IPS DF 19.7 (cell line): ENCODE data around the gene FRMPD4.
"Not testable (repeated sequence)": the region's sequence is repeated elsewhere in the genome, so short reads cannot be mapped to it uniquely, and the experiment has no call there.

Source experiments
- DNase-seq: peaks from one replicate; pipeline ENCODE4 v3.0.0-alpha.2; 2013; ENCODE audit warnings: low read depth, low spot score

The FRMPD4 gene

DNA sequence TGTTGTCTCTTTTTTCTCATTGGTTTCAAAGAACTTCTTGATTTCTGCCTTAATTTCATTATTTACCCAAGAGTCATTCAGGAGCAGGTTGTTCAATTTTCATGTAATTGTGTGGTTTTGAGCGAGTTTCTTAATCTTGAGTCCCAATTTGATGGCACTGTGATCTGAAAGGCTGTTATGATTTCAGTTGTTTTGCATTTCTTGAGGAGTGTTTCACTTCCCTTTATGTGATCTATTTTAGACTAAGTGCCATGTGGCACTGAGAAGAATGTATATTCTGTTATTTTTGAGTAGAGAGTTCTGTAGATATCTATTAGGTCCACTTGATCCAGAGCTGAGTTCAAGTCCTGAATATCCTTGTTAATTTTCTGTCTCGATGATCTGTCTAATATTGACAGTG is 377.1 kb downstream of the FRMPD4 start:
- not testable (repeated sequence) for DNase-seq

DNA sequence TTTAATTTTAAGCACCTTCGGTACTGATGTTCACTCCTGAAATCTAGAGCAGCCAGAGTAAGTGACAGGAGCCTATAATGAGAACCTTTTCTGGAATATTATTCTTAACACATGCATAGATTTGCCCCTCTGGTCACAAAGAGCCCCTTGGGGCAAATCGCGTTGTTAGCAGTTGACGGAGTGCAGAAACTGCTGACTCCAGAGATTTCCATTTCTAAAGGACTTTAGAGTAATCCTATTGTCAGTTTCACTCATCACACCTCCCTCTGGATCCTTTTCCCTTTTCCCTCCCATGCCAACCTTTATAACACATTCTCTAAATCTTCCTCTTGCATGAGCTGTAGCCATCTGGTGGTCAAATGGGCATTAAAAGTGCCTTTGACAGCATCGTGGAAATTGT is 388.0 kb downstream of the FRMPD4 start:
- no peak for DNase-seq

DNA sequence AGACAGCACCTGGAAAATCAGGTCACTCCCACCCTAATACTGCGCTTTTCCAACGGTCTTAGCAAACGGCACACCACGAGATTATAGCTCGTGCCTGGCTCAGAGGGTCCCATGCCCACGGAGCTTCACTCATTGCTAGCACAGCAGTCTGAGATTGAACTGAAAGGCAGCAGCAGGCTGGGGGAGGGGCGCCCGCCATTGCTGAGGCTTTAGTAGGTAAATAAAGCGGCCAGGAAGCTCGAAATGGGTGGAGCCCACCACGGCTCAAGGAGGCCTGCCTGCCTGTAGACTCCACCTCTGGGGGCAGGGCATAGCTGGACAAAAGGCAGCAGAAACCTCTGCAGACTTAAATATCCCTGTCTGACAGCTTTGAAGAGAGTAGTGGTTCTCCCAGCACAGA is 399.8 kb downstream of the FRMPD4 start:
- DNase-seq = not testable (repeated sequence)

DNA sequence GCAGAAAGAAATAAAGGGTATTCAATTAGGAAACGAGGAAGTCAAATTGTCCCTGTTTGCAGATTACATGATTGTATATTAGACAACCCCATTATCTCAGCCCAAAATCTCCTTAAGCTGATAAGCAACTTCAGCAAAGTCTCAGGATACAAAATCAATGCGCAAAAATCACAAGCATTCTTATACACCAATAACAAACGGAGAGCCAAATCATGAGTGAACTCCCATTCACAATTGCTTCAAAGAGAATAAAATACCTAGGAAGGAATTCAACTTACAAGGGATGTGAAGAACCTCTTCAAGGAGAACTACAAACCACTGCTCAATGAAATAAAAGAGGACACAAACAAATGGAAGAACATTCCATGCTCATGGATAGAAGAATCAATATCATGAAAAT is 404.0 kb downstream of the FRMPD4 start:
- DNase-seq = not testable (repeated sequence)

DNA sequence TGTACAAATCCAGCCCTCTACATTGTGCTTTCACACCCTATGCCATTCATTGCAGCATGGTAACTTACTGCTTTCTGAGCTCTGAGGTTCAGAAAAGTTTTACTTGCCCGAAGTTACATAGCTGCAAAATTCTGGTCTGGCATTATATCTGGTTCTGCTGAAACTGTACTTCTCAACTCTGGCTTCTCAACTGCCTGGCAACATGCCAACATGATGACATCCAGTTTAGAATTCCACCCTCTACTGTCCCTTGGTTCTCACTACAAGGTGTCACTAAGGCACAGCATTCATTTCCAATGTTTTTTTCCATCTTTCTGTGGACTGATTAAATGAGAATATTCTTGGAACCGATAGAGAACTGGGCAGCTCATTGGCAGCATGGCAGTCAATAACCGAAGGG is 410.1 kb downstream of the FRMPD4 start:
- DNase-seq = no peak

DNA sequence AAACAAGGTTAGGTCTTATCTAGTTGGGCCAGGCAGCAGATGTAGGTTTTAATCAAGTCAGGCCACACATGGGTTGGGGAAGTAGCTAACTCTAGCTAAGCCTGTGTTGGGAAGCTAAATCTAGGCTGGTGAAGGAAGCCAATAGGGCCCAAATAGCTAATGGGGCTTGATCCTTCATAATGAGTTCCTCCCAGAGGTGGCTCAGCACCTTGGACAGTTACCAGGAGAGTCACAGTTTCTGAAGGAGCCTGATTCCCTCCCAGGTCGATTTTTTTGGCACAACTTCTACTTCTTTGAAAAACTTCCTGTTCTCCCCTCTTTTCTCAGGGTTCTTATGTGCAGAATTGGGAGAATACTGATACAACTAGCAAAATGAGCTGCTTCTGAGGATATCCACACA is 410.5 kb downstream of the FRMPD4 start:
- no peak for DNase-seq

DNA sequence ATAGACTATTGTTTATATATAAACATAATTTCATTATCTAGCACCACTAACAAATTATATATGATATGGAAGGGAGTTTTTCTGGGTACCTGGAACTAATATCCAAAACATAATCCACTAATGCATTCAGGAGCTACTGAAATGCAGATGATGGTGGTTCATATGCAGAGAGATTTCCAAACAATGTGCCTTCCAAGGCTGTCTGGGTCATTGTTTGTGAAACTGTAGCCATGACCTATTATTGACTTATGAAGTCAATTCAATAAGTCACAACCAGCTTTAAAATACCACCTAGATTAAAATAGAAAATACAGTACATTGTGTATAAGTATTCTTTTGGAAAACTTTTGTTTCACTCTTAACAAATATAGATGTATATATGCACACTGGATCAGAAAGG is 415.9 kb downstream of the FRMPD4 start:
- DNase-seq = no peak

DNA sequence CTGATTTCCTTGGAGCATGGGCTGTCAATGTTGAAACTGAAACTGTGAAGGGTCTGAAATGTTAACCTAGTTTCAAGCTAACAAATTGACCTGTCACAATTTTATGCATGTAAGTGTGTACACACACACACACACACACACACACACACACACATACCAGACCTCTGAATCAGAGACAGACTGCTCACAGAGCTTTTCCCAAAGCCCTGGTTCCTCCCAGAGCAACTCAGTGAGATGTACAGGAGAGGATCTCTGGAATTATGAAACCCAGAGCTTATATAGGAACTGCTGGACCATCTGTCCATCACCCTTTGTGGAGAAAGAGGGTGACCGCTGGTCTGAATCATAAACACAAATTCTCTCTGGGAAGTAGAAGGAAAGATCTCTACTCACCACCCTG is 424.8 kb downstream of the FRMPD4 start:
- DNase-seq = no peak

DNA sequence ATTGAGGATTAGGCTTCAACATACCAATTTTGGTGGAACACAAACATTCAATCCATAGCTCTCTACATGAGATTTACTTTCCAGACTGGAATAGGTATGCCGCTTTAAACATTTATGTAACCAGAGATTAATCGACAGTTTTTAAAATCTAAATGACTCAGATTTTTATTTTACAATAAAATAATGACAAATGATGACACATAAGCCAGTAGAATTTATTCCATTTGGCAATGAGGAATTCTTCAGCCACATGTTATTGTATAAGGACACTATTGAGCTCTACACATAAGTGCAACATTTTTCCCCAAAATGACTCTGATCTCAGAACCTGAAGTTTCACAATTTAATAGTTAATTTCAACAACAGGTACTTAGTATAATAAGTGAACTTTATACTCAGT is 425.9 kb downstream of the FRMPD4 start:
- no peak for DNase-seq

DNA sequence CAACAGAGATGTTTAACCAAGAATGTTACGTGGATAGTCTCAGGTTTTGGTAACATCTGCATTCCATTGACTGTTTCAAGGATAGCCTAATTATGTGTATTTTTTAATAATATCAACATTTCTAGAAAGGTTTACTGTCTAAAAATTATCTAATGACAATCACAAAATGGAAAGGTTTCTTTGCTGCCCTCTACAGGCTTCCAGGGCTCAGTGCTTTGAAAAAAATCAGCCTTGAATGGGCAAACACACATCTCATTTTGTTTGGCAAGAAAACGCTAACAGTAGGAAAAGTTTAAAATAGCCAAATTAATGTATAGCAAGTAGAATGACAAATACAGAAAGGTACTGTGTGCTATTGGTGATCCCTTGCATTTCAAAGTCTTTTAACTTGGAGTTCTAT is 429.6 kb downstream of the FRMPD4 start:
- DNase-seq = no peak

DNA sequence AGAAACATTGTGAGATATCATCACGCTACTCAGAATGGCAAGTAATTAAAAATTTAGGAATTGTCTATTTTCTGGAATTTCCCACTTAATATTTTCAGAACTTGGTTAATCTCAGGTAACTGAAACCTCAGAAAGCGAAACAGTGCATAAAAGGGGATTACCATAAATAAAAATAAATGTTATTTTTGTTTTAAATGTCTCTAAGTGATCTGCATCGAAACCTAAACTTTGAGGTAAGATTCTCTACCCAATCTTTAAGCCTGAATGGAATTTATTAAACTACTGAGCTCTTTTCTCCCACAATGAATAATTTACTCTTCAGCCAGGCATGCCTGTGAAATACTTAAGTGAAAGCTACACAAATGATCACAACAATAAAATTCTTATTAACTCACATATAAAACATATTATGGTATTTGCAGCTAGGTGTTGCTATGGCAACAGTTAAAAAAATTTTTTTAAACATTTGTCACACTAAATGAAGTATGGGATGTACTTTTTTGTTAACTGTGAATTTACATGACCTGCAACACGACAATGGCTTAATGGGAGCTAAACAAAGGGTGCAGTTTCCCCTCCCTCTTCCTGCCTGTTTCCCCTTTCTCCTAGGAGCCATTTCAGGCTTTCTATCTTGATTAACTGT is 432.7 kb downstream of the FRMPD4 start:
- DNase-seq = no peak

DNA sequence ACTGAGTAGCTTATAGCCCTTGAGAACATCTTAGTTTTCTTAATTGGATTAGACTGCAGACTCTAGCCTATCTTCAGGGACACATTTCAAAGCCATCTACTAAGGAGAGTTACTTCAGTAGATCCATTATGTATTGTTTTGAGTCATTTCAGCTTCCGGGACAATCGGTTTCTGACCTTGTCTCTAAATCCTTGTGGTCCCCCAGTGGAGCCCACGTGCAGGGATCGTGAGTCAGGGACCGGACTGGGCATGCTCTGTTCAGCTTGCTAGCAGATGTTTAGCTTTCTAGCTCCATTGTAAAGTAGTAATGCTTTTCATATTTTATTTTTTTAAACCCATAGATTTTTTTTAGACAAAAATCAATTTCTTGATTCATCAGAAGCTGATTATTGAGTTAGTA is 441.0 kb downstream of the FRMPD4 start:
- no peak for DNase-seq

DNA sequence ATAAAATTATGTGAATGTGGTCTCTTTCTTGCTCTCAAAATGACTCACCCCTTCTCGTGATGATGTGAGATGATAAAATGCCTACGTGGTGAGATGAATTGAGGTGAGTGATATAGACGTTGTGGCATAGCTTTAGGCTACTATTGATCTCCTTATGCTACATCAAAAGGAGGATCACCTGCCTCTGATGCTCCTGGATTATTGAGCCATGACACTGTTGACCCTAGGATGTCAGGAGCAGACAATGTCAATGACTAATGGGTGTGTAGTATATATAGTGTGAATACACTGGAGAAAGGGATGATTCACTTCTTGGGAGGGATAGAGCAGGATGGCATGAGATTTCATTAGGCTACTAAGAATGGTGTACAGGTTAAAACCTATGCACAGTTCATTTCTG is 442.3 kb downstream of the FRMPD4 start:
- no peak for DNase-seq

DNA sequence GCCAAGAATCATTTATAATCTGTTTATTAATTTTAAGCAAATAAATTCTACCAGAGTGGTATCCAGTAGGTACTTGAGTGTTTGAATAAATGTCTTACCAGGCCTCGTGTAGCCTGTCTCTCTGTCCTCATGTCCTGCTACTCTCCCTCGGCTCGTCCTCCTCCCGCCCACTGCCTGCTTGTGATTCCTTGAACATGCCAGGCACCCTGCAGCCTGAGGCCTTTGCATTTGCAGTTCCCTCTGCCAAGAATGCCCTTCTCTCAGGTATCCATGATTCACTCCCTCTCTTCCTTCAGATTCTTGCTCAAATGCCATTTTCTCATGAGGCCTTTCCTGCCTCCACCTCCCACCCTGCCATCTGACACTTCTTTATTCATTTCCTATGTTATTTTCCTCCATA is 443.3 kb downstream of the FRMPD4 start:
- DNase-seq = no peak

DNA sequence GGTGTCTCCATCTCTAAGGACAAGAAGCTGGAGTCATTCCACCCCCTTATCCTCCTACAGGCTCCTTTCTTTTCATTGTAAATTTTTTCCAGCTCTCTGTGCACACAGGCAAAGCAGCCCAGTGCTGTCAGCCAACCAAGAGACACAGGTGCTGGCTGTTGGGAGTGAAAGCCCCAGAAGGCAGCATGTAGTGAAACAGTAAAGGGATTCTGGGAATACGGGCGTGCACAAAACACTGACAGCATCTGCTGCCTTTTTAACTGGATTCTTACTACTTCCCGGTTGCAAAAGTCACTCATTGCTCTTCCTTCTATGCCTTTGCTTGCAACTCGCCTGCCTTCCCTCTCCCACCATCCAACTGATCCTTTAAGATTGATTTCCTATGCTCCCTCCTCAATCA is 444.4 kb downstream of the FRMPD4 start:
- no peak for DNase-seq

DNA sequence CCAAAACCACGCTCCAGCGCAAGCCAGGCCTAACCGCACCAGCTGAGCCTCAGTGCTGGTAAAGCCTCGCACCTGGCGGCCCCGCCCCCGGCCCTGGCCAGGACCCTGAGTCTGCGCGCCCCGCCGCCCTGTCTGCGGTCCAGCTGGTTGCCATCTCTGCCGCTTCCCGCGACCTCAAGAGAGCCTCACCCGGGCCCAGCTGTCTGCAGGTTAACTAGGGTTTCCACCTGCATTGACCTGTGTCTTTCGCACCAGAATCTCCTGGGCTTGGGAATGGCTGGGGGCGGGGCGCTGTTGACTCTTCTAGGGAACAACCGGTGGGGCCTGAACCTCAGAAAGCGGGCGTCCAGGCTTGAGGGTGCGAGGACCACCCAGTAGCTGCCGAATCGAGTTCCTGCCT is 445.3 kb downstream of the FRMPD4 start:
- DNase-seq = no peak

DNA sequence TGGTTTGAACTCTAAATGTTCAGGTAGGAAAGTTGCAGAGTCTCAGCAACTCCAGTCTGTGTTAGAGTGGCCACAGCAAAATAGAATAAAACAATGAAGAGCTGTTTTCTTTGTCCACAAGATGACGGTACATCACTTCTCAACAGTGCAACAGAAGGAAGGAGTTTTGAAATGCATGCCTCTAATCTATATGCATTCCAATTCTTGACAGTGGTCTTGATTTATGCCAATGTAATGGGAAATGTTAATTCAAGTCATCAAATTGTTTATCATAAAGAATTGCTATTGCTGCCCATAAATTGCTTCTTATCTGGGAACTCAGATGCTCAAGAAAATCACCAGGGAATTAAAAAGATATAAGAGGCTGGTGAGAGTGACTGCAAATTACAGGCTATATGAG is 457.4 kb downstream of the FRMPD4 start:
- no peak for DNase-seq

DNA sequence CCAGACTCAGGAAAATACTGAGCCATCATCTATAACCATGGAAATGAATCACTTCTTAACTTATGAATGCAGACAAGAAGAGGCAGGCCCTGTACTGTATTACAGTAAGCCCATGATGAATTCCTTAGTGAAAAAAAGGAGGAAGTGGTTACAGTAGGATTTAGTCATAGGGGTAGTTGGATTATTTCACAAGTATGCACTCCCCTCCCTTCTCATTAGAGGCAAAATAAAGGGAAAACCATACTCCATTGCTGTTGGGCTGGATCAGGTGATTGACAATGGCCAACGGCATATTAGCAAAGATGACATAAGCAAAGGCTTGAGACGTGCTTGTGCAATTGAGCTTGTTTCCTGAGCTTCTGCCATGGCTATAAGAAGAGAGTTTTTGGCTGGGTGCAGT is 471.8 kb downstream of the FRMPD4 start:
- no peak for DNase-seq

DNA sequence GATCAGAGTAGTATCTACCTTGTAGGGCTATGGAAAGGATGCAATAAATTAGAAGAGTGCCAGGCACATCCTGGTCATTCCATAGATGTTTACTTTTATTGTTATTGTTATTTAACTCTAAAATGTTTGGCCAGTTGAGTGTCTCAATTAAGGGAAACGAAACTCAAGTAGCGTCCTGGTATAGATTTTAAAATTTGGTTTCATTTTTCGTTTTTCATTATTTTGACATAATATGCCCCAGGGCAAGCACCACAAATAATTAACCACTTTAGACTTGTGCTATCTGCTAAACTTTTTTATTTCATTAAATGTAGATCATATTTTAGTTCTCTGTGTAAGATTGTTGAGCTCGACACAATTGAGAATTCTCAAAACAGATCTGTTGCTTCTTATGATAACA is 473.2 kb downstream of the FRMPD4 start:
- no peak for DNase-seq

DNA sequence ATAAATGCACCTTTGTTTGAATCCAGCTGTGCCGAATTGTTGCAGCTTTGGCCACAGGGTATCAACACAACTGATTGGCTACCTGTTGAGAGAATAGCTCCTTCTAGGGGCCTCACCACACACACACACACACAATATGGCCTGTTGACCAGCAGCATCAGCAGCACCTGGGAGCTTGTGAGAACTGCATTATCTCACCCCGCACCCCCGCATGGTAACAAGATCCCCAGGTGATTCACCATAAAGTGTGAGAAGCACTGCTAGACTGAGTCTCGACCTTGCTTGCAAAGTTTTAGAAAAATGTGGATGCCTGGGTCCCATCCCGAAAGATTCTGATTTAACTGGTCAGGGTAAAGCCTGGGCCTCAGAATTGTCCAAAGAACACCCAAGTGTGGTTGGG is 476.0 kb downstream of the FRMPD4 start:
- DNase-seq = no peak

DNA sequence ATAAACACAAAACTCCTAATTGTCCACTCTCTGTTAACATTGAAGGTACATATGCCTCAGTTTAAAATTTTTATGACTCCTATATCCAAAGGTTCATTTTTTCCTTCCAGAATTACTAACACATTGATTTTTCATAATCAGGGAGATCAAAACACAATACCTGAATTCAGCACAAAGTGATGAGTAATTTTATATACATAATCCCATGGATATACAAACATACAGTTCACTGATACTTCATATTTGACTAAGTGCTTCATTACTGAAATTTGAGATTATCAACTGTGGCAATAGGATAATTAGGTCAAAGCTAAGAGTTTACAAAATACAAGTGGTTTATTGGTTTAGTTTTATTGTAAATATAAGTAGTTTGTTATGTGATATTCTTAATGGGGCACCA is 476.8 kb downstream of the FRMPD4 start:
- no peak for DNase-seq

DNA sequence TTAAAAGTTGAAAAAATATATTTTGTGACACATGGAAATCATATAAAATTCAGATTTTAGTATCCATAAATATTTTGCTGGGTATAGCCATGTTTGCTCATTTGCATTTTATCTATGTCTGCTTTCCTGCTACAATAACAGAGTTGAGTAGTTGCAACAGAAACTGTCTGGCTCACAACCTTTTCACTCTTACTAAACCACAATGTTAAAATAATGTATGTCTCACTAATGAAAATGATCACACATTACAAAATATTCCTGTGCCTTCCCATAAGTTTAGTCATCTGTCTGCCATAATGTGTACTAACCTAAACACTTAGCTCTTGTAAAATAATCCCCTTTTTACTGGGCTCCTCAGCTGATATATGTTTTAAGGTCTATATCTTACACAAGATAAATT is 479.0 kb downstream of the FRMPD4 start:
- DNase-seq = no peak

DNA sequence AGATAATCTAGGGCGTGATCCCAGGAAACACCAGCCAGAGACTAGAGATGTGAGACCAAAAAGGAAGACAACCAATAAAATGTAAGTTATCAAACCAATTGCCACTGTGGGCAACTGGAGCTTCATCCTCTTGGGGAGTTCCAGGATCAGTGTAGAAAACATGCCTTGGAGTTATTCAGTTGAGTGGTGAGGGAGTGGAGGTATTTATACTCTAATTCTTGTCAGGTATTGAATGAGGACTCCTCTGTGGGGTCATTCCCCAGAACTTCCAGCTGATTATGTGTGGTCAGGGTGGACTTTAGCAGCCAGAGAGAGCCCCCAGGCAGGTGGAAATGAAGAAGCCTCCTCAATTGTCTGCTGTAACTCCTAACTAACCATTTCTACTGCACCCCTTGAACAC is 509.0 kb downstream of the FRMPD4 start:
- DNase-seq = no peak

DNA sequence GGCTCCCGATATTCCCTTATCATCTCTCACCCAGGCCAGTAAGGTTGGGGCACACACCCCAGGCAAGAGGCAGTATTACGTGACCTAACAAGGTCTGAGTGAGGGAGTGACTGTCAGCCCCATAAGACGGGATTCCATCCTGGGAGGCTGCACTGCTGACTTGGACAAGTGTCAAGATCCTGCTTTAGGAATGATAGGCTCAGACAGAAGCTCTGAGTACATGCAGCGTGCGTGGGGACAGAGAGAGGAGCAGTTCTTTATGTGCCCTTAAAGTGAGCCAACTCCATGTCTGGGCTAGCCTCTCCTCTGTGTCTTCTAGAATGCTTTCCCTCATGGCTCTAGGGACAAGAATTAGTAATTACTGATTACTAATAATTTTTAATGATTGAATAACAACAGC is 510.7 kb downstream of the FRMPD4 start:
- DNase-seq = no peak
